Fibroblast of lung (primary cell): Measurements from ENCODE around the gene C16orf87. TPM values are rescaled to one million over a fixed set of nuclear protein-coding genes. Genes with fewer than 3 reads are reported as not detected.

Experiments used
- DNase-seq, 2 donors: peaks; one replicate each; pipeline versions ENCODE4 v3.0.0 to v3.0.0-alpha.2; 2010; ENCODE audit warnings: low read depth in 2 of 2
- H2AFZ ChIP-seq: 2 replicates; pipeline ENCODE4 v1.5.1; 2012; ENCODE audit warnings: low read length, control low read depth, inconsistent platforms
- H3K27ac ChIP-seq: 2 replicates; pipeline ENCODE4 v1.5.1; 2011; ENCODE audit warnings: low read length, control low read depth; ENCODE audit not compliant: insufficient read depth
- H3K27me3 ChIP-seq: 2 replicates; pipeline ENCODE4 v1.5.1; 2011; ENCODE audit warnings: mild to moderate bottlenecking, low read length; ENCODE audit not compliant: control insufficient read depth, insufficient read depth
- H3K36me3 ChIP-seq: 2 replicates; pipeline ENCODE4 v1.5.1; 2011; ENCODE audit warnings: low read length; ENCODE audit not compliant: control insufficient read depth, insufficient read depth
- H3K4me1 ChIP-seq: 2 replicates; pipeline ENCODE4 v1.5.1; 2011; ENCODE audit warnings: low read length; ENCODE audit not compliant: control insufficient read depth, insufficient read depth; ENCODE audit errors: extremely low read depth
- H3K4me2 ChIP-seq: 2 replicates; pipeline ENCODE4 v1.5.1; 2011; ENCODE audit warnings: low read length, control low read depth; ENCODE audit not compliant: insufficient read depth; ENCODE audit errors: extremely low read depth
- H3K4me3 ChIP-seq, 4 experiments: fragments of 200-600 bp in 1 of 4; sonication (generic) in 1 of 4; replicated peaks in 1 of 4; 2 replicates each; pipeline ENCODE4 v1.5.1; 2011 to 2016; ENCODE audit warnings: low read length in 4 of 4, low read depth in 3 of 4, mild to moderate bottlenecking in 3 of 4, control low read depth in 2 of 4, inconsistent platforms in 1 of 4, mixed read lengths in 1 of 4; ENCODE audit not compliant: insufficient read depth in 1 of 4; ENCODE audit errors: control extremely low read depth in 1 of 4
- H3K79me2 ChIP-seq: 2 replicates; pipeline ENCODE4 v1.5.1; 2012; ENCODE audit warnings: mild to moderate bottlenecking, low read length, inconsistent platforms; ENCODE audit not compliant: control insufficient read depth, insufficient read depth
- H3K9ac ChIP-seq: 2 replicates; pipeline ENCODE4 v1.5.1; 2011; ENCODE audit warnings: mild to moderate bottlenecking, low read length, control low read depth; ENCODE audit not compliant: insufficient read depth
- H3K9me3 ChIP-seq: 2 replicates; pipeline ENCODE4 v1.5.1; 2012; ENCODE audit warnings: low read depth, low read length; ENCODE audit not compliant: control insufficient read depth, insufficient read depth
- H4K20me1 ChIP-seq: 2 replicates; pipeline ENCODE4 v1.5.1; 2011; ENCODE audit warnings: low read length; ENCODE audit not compliant: control insufficient read depth, insufficient read depth; ENCODE audit errors: extremely low read depth
- EZH2 ChIP-seq: IDR thresholded peaks from 2 replicates; pipeline ENCODE4 v1.5.1; 2012; ENCODE audit warnings: low read length, control low read depth, mild to moderate bottlenecking; ENCODE audit errors: missing control alignments
- polyA plus RNA-seq, 2 donors: library from polyadenylated mRNA; depleted of rRNA in 1 of 2; stranded (reverse) in 1 of 2; unstranded in 1 of 2; fragments of >200 nt; gene quantifications; 2 replicates each; pipeline ENCODE4 v1.2.1, GENCODE V29; 2011 to 2012; ENCODE audit warnings: missing spikeins in 1 of 2
- total RNA-seq: library from RNA; depleted of rRNA; stranded (reverse); fragments of >200 nt; gene quantifications from 2 replicates; pipeline ENCODE4 v1.2.1, GENCODE V29; 2014
- TF ChIP-seq, protein P1 (sequence below), 2 donors: IDR thresholded peaks in 1 of 2; conservative IDR thresholded peaks in 1 of 2; 1 replicate in 1 of 2; 2 replicates in 1 of 2; pipeline ENCODE4 v1.5.1; 2011 to 2012; ENCODE audit warnings: low read length in 2 of 2, control low read depth in 1 of 2, inconsistent platforms in 1 of 2, low read depth in 1 of 2, mild to moderate bottlenecking in 1 of 2

Gene C16orf87
- total and polyA plus RNA-seq, 2 donors (not counting 1 experiment from before 2014, with no cell fraction given), result 11.6 to 12.1 TPM

DNA sequence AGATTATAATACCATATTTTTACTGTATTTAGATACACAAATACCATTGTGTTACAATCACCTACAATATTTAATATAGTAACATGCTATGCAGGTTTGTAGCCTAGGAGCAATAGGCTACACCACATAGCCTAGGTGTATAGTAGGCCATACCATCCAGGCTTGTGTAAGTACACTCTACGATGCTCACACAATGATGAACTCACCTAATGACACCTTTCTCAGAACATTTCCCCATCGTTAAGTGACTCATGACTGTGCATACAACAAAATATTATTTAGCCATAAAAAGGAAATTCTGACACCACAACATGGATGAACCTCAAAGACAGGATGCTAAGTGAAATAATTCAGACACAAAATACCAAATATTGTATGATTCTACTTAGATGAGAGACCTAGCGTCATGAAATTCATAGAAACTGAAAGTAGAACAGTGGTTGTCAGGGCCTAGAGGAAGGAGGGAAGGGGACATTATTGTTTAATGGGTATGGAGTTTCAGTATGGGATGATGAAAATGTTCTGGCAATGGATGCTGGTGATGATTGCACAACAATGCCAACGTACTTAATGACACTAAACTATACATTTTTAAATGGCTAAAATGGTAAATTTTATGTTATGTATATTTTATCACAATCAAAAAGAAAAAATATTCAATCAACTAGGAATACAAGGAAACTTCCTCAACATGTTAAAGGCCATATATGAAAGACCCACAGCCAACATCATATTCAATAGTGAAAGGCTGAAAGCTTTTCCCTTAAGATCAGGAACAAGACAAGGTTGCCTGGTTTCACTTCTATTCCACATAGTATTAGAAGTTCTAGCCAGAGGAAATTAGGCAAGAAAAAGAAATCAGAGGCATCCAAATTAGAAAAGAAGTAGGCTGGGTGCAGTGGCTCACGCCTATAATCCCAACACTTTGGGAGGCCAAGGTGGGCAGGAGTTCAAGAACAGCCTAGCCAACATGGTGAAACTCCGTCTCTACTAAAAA, 5.9 kb upstream of the C16orf87 start:
- Histone ChIP-seq H3K9ac (no peak overlapping the region), H3K9me3 (no peaks in the 10 kb centered on the region), H3K4me3 (no peak overlapping the region), H3K27ac (no peak overlapping the region), H4K20me1 (no peaks in the 10 kb centered on the region), H3K79me2 (no peaks in the 10 kb centered on the region), H3K4me1 (peaks cover 2% of the 10 kb centered on the region), H3K36me3 (no peaks in the 10 kb centered on the region), H2AFZ (no peak overlapping the region), H3K4me2 (no peak overlapping the region), H3K27me3 (no peaks in the 10 kb centered on the region)
- no peak for DNase-seq
- TF ChIP-seq, protein P1, sequence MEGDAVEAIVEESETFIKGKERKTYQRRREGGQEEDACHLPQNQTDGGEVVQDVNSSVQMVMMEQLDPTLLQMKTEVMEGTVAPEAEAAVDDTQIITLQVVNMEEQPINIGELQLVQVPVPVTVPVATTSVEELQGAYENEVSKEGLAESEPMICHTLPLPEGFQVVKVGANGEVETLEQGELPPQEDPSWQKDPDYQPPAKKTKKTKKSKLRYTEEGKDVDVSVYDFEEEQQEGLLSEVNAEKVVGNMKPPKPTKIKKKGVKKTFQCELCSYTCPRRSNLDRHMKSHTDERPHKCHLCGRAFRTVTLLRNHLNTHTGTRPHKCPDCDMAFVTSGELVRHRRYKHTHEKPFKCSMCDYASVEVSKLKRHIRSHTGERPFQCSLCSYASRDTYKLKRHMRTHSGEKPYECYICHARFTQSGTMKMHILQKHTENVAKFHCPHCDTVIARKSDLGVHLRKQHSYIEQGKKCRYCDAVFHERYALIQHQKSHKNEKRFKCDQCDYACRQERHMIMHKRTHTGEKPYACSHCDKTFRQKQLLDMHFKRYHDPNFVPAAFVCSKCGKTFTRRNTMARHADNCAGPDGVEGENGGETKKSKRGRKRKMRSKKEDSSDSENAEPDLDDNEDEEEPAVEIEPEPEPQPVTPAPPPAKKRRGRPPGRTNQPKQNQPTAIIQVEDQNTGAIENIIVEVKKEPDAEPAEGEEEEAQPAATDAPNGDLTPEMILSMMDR (conservative IDR thresholded peaks at IDR 0.05 in 1 of 2, IDR thresholded peaks at IDR 0.05 in 1 of 2; ENCODE audit: low read depth in 1 of 2, low read length in 2 of 2), result no peak
- TF ChIP-seq EZH2, result no peak

GRCh38 chr16:46833460-46833800, 2.5 kb upstream of the C16orf87 start:
- TF ChIP-seq EZH2, result no peak
- TF ChIP-seq, protein P1 (conservative IDR thresholded peaks at IDR 0.05 in 1 of 2, IDR thresholded peaks at IDR 0.05 in 1 of 2; ENCODE audit: low read depth in 1 of 2, low read length in 2 of 2), result no peak
- H3K9ac ChIP-seq, result no peak overlapping the region
- no peak for DNase-seq

DNA sequence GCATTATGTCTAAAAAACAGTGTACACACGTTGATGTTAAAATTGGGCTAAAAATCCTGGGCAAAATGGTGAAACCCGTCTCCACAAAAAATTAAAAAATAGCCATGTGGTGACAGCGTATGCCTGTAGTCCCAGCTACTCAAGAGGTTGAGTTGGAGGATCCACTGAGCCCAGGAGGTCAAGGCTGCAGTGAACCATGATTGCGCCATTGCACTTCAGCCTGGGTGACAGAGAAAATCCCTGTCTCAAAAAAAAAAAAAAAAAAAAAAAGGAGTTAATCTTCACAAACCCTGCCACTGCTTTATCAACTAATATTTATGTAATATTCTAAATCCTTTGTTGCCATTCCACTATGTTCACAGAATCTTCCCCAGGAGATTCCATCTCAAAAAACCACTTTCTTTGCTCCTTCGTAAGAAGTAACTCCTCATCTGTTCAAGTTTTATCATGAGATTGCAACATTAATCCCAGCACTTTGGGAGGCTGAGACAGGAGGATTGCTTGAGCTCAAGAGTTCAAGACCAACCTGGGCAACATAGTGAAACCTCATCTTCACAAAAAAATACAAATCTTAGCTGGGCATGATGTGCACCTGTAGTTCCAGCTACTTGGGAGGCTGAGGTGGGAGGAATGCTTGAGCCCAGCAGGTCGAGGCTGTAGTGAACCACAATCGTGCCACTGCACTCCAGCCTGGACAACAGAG, 1.9 kb upstream of the C16orf87 start:
- no peaks in the 10 kb centered on the region for H4K20me1 ChIP-seq
- H3K79me2 ChIP-seq, result peaks cover 24% of the 10 kb centered on the region
- H3K36me3 ChIP-seq, result no peaks in the 10 kb centered on the region
- H2AFZ ChIP-seq, result no peak overlapping the region
- H3K4me3 ChIP-seq, result no peak overlapping the region
- TF ChIP-seq, protein P1 (conservative IDR thresholded peaks at IDR 0.05 in 1 of 2, IDR thresholded peaks at IDR 0.05 in 1 of 2; ENCODE audit: low read depth in 1 of 2, low read length in 2 of 2), result no peak
- TF ChIP-seq EZH2, result no peak
- H3K4me2 ChIP-seq, result no peak overlapping the region
- H3K9me3 ChIP-seq, result no peaks in the 10 kb centered on the region
- H3K4me1 ChIP-seq, result peaks cover 2% of the 10 kb centered on the region
- no peak for DNase-seq
- H3K27ac ChIP-seq, result no peak overlapping the region
- no peaks in the 10 kb centered on the region for H3K27me3 ChIP-seq
- no peak overlapping the region for H3K9ac ChIP-seq

More at GRCh38 chr16:46833460-46833800, 2.5 kb upstream of the C16orf87 start:
- H3K27ac ChIP-seq, result no peak overlapping the region
- no peaks in the 10 kb centered on the region for H4K20me1 ChIP-seq
- no peak overlapping the region for H3K4me3 ChIP-seq
- no peaks in the 10 kb centered on the region for H3K9me3 ChIP-seq
- H3K27me3 ChIP-seq, result no peaks in the 10 kb centered on the region
- peaks cover 19% of the 10 kb centered on the region for H3K79me2 ChIP-seq
- no peaks in the 10 kb centered on the region for H3K36me3 ChIP-seq
- H3K4me2 ChIP-seq, result no peak overlapping the region
- H2AFZ ChIP-seq, result no peak overlapping the region
- peaks cover 2% of the 10 kb centered on the region for H3K4me1 ChIP-seq
